Gastrocnemius medialis (tissue), 4 donors: ENCODE results near the gene ANAPC13. TPM values are rescaled to one million over a fixed set of nuclear protein-coding genes. Genes with fewer than 3 reads are reported as not detected.

Experiments
- ATAC-seq, 2 donors: fragments of 150-250 bp; one replicate each; pipeline ENCODE4 v1.9.1; 2016
- DNase-seq, 2 donors: peaks; one replicate each; pipeline ENCODE4 v3.0.0-alpha.2; 2019
- H3K27ac ChIP-seq, 4 donors: fragments of 200-600 bp; sonication (generic); 1 replicate in 1 of 4; 2 replicates in 3 of 4; pipeline ENCODE4 v1.5.1; 2016 to 2018; ENCODE audit warnings: mild to moderate bottlenecking in 2 of 4, moderate library complexity in 1 of 4
- H3K27me3 ChIP-seq, 3 donors: fragments of 200-600 bp; sonication (generic) in 2 of 3; 1 replicate in 1 of 3; 2 replicates in 2 of 3; pipeline versions ENCODE4 v1.5.1 to v1.6.0; 2016 to 2019; ENCODE audit warnings: mild to moderate bottlenecking in 1 of 3, moderate library complexity in 1 of 3
- H3K36me3 ChIP-seq, 2 donors: fragments of 200-600 bp; sonication (generic) in 1 of 2; one replicate each; pipeline ENCODE4 v1.5.1; 2017 to 2018
- H3K4me1 ChIP-seq, 2 donors: fragments of 200-600 bp; sonication (generic) in 1 of 2; one replicate each; pipeline ENCODE4 v1.5.1; 2016 to 2017; ENCODE audit warnings: mild to moderate bottlenecking in 2 of 2
- H3K4me3 ChIP-seq, 4 donors: fragments of 200-600 bp; sonication (generic) in 3 of 4; 1 replicate in 1 of 4; 2 replicates in 3 of 4; pipeline ENCODE4 v1.5.1; 2016 to 2019; ENCODE audit warnings: mild to moderate bottlenecking in 2 of 4
- H3K9me3 ChIP-seq, 3 donors: fragments of 200-600 bp; sonication (generic) in 2 of 3; 1 replicate in 1 of 3; 2 replicates in 2 of 3; pipeline ENCODE4 v1.5.1; 2016 to 2019
- POLR2A ChIP-seq, 2 donors: fragments of 450-650 bp; IDR thresholded peaks; one replicate each; pipeline ENCODE4 v1.6.1; 2017; ENCODE audit warnings: antibody characterized with exemption in 2 of 2, mild to moderate bottlenecking in 2 of 2, moderate library complexity in 2 of 2
- in situ Hi-C, 4 donors: fragments of 200-750 bp; cut with MboI; loops; one replicate each; pipeline versions ENCODE4 v1.15.0 to v1.8.0; 2017; ENCODE audit warnings: low sequenced_read_pairs in 4 of 4
- intact Hi-C: fragments of 100-400 bp; cut with DNase I; formaldehyde crosslinking; loops from one replicate; pipeline ENCODE4 v1.15.1; 2023; ENCODE audit warnings: low total_unique reads
- total RNA-seq, 4 donors: library from RNA; depleted of rRNA; stranded (reverse); fragments of >200 nt; gene quantifications; one replicate each; pipeline versions ENCODE4 v1.1.0 to v1.2.3, GENCODE V29; 2016
- TF ChIP-seq, protein P1 (sequence below), 5 experiments: fragments of 450-650 bp in 3 of 5; fragments of 200-600 bp in 2 of 5; sonication (generic) in 2 of 5; IDR thresholded peaks in 4 of 5; conservative IDR thresholded peaks in 1 of 5; 1 replicate in 4 of 5; 2 replicates in 1 of 5; pipeline ENCODE4 v1.5.1; 2016 to 2019; ENCODE audit warnings: antibody characterized with exemption in 5 of 5, mild to moderate bottlenecking in 3 of 5, moderate library complexity in 3 of 5

The ANAPC13 gene
- total RNA-seq, 4 donors from 2014 or later = 32.3 to 82.2 (median 78.7) TPM

DNA sequence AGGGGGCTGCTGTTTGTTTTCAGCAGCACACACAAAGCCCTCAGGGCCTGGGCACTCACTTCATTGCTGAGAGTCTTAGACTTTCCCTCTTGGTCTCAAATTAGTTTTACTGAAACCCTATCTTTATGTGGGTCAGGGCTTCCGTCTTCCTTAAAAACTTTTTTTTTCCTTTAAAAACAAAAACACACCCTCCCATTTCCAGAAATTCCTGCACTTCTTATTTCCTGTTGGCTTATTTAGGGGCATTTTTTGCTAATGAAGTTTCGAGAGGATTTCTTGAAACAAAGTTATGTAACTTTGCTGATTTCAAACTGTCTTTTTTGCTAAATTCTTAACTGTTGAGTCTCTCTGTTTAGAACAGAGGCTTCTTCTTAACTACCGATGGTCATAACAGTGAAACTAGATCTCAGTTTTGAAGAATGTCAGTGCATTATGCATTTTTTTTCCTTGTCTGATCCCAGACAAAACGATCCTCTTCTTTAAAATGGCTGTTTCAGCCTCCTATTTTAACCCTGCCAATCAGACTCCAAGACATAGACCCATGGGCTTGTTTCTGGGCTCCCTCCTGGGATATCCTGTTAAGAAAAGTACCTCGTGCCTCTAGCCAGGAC is 23.3 kb downstream of the ANAPC13 start:
- DNase-seq = no peak
- H3K4me3 ChIP-seq = no peak overlapping the region
- in situ Hi-C loops = loop anchor here in 1 of 4 donors (5.0 kb wide), 1 partner anchor 80 kb away; no protein-coding TSS in a partner anchor
- intact Hi-C loops = no loop called here
- no peaks in the 10 kb centered on the region for H3K9me3 ChIP-seq
- no peaks in the 10 kb centered on the region for H3K27me3 ChIP-seq
- H3K4me1 ChIP-seq = peaks cover 4 to 6% of the 10 kb centered on the region in 2 donors
- peak overlapping the region; percentile 26 to 66 (median 61) for H3K27ac ChIP-seq
- TF ChIP-seq, protein P1, sequence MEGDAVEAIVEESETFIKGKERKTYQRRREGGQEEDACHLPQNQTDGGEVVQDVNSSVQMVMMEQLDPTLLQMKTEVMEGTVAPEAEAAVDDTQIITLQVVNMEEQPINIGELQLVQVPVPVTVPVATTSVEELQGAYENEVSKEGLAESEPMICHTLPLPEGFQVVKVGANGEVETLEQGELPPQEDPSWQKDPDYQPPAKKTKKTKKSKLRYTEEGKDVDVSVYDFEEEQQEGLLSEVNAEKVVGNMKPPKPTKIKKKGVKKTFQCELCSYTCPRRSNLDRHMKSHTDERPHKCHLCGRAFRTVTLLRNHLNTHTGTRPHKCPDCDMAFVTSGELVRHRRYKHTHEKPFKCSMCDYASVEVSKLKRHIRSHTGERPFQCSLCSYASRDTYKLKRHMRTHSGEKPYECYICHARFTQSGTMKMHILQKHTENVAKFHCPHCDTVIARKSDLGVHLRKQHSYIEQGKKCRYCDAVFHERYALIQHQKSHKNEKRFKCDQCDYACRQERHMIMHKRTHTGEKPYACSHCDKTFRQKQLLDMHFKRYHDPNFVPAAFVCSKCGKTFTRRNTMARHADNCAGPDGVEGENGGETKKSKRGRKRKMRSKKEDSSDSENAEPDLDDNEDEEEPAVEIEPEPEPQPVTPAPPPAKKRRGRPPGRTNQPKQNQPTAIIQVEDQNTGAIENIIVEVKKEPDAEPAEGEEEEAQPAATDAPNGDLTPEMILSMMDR (IDR thresholded peaks at IDR 0.05 in 4 of 5, conservative IDR thresholded peaks at IDR 0.05 in 1 of 5) = no peak
- TF ChIP-seq POLR2A (IDR thresholded peaks at IDR 0.05) = no peak
- ATAC-seq = peak; percentile 38 to 41
- H3K36me3 ChIP-seq = no peaks in the 10 kb centered on the region

DNA sequence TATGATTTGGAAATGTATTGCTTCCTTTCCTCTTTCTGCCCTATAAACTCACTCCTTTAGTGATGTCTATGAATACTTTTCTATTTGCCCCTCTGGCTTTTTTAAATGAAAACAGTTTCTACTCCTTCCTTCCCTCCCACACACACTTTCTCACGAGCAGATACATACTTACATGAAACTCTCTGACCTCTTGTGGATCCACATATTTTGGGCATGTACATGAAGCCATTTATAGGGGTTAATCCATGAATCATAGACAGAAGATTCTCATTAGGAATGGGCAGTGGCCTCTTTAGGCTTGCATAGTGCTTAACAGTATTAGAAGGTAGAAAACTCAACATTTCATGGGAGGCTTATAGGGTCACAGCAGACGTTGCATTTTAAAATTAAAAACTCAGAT is 24.8 kb downstream of the ANAPC13 start:
- peaks cover 4 to 6% of the 10 kb centered on the region in 2 donors for H3K4me1 ChIP-seq
- in situ Hi-C loops = loop anchor here in 1 of 4 donors (5.0 kb wide), 1 partner anchor 79 kb away; no protein-coding TSS in a partner anchor
- no peaks in the 10 kb centered on the region for H3K36me3 ChIP-seq
- TF ChIP-seq, protein P1 (IDR thresholded peaks at IDR 0.05 in 4 of 5, conservative IDR thresholded peaks at IDR 0.05 in 1 of 5) = no peak
- DNase-seq (no peak), ATAC-seq (no peak)
- no peaks in the 10 kb centered on the region for H3K27me3 ChIP-seq
- H3K27ac ChIP-seq = peak overlapping the region in 1 of 4 donors; percentile 66
- no peaks in the 10 kb centered on the region for H3K9me3 ChIP-seq
- intact Hi-C loops = no loop called here
- H3K4me3 ChIP-seq = no peak overlapping the region

DNA sequence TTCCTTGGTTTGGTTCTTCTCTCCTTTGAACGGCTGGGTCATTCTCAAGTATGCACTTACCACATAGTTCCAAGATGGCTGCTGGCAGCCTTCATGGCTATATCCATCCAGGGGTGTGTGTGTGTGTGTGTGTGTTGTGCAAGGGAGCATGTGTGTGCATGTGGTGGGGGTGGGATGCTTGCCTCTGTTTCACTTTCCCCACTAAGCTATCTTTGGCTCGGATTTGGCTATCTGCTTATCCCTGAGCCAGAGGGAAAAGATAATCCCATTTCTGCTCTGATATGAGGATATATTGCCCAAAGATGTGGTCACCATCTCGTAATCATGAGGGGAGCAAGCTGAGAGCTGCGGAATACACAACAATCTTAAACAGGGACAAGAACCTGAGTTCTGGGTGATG is 26.2 kb downstream of the ANAPC13 start:
- no peak overlapping the region for H3K27ac ChIP-seq
- intact Hi-C loops = no loop called here
- TF ChIP-seq POLR2A (IDR thresholded peaks at IDR 0.05) = no peak
- TF ChIP-seq, protein P1 (IDR thresholded peaks at IDR 0.05 in 4 of 5, conservative IDR thresholded peaks at IDR 0.05 in 1 of 5) = no peak

DNA sequence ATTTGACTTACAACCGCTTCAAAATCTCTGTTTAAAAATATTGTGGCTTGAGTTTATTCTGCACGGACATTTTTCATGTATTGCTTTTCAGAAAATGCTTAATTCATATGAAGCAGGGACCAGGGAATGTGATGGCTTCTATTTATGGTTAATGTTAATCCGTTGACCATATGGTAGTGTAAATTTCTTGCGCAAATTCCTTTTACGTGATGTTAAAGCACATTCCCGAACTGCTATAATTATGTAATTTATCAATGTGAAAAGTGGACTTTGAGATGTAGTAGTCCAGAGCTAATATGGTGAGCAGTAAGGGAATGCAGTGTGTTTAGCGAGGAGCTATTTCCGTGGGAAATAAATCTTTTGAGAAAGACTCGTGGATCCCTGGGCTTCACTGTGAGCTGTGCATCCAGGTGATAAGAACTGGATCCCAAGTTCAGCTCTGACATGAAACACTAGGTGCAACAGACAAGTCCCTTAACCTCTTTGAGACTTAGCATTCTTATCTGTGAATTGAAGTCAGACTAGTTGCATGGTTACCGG is 27.3 kb downstream of the ANAPC13 start:
- no peaks in the 10 kb centered on the region for H3K9me3 ChIP-seq
- intact Hi-C loops = no loop called here
- H3K4me3 ChIP-seq = no peak overlapping the region
- TF ChIP-seq, protein P1 (IDR thresholded peaks at IDR 0.05 in 4 of 5, conservative IDR thresholded peaks at IDR 0.05 in 1 of 5) = no peak
- TF ChIP-seq POLR2A (IDR thresholded peaks at IDR 0.05) = no peak
- DNase-seq (no peak), ATAC-seq (no peak)
- H3K4me1 ChIP-seq = peaks cover 2 to 4% of the 10 kb centered on the region in 2 donors
- no peaks in the 10 kb centered on the region for H3K27me3 ChIP-seq
- H3K36me3 ChIP-seq = no peaks in the 10 kb centered on the region
- in situ Hi-C loops = no loop called here
- H3K27ac ChIP-seq = no peak overlapping the region

More for the DNA sequence above, 26.2 kb downstream of the ANAPC13 start:
- Histone ChIP-seq H3K4me3 (no peak overlapping the region), H3K27me3 (no peaks in the 10 kb centered on the region), H3K36me3 (no peaks in the 10 kb centered on the region), H3K4me1 (peaks cover 4 to 5% of the 10 kb centered on the region in 2 donors), H3K9me3 (no peaks in the 10 kb centered on the region)
- DNase-seq (no peak), ATAC-seq (no peak)
- in situ Hi-C loops = no loop called here
